Pulmonary artery endothelial cell (primary cell): ENCODE data around the gene KIFBP. TPM values are rescaled to one million over a fixed set of nuclear protein-coding genes. Genes with fewer than 3 reads are reported as not detected.
"Not testable (repeated sequence)": the region's sequence is repeated elsewhere in the genome, so short reads cannot be mapped to it uniquely, and the experiment has no call there.

ENCODE experiments used
- DNase-seq: peaks from one replicate; pipeline ENCODE4 v3.0.0-alpha.2; 2011; ENCODE audit warnings: low read depth, low spot score
- total RNA-seq: library from RNA; depleted of rRNA; stranded (reverse); fragments of >200 nt; gene quantifications from 2 replicates; pipeline ENCODE4 v1.2.3, GENCODE V29; 2014

KIFBP gene
- total RNA-seq, 1 donor from 2014 or later = 29.6 TPM

DNA sequence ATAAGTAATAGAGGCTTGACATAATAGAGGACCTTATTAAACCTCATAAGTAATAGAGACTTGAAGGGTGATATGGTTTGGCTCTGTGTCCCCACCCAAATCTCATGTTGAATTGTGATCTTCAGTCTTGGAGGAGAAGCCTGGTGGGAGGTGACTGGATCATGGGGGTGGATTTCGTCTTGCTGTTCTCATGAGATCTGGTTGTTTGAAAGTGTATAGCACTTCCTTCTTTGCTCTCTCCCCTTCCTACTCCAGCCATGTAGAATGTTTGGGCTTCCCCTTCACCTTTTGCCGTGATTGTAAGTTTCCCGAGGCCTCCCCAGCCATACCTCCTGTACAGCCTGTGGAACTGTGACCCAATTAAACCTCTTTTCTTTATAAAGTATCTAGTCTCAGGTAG is 8.6 kb downstream of the KIFBP start:
- no peak for DNase-seq

- DNase-seq = peak; percentile 30
These were observed 16.2 kb downstream of the KIFBP start for GRCh38 chr10:69004821-69005220.

GRCh38 chr10:69005704-69006485 is 17.3 kb downstream of the KIFBP start:
- DNase-seq = no peak

GRCh38 chr10:69007260-69007659 is 18.7 kb downstream of the KIFBP start:
- no peak for DNase-seq

DNA sequence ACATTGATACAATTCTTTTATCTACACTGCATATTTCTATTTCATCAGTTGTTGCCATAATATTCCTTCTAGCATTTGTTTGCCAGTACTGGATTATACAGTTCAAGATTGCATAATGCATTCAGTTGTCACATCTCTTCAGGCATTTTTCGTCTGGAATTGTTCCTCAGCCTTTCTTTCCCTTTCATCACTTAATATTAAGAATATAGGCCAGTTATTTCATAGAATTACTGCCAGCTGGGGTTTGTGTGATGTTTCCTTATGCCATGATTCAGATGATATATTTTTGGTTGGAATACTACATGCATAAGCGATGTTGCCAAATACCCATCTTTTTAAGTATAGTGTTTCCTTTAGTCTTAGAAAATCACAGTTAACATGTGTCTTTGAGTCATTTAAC is 20.8 kb downstream of the KIFBP start:
- DNase-seq = no peak

GRCh38 chr10:69010151-69010640 is 21.6 kb downstream of the KIFBP start:
- DNase-seq = no peak

DNA sequence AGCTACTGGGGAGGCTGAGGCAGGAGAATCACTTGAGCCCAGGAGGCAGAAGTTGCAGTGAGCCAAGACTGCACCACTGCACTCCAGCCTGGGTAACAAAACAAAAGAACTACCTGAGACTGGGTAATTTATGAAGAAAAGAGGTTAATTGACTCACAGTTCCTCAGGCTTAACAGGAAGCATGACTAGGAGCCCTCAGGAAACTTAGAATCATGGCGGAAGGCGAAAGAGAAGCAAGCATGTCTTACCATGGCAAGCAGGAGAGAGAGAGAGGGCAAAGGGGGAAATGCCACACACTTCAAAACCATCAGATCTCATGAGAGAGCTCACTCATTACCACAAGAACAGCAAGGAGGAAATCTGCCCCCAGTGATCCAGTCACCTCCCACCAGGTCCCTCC is 24.2 kb downstream of the KIFBP start:
- peak; percentile 55 for DNase-seq

DNA sequence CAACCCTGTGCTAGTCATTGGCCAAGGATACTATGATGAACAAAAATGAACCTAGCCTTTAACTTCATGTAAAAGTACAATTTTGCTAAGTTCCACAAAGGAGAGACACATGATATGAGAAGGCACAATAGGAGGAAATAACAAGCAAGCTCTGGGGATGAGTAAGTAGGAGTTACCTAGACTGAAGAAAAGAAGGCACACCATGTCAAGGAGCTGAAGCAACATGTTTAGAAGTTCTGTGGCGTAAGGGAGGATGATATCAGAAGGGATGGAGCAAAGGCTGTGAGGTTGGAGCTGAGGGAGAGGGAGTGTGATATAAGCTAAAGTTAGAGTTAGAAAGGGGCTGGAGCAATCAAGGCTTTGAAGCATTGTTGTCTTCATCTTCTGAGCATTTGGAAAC is 25.6 kb downstream of the KIFBP start:
- DNase-seq = peak; percentile 69

- no peak for DNase-seq
These were observed 30.0 kb downstream of the KIFBP start for GRCh38 chr10:69018613-69019012.

GRCh38 chr10:69022611-69023010 is 34.0 kb downstream of the KIFBP start:
- no peak for DNase-seq

GRCh38 chr10:69025370-69025896 is 36.8 kb downstream of the KIFBP start:
- no peak for DNase-seq

GRCh38 chr10:69033256-69033655 is 44.7 kb downstream of the KIFBP start:
- DNase-seq = no peak

DNA sequence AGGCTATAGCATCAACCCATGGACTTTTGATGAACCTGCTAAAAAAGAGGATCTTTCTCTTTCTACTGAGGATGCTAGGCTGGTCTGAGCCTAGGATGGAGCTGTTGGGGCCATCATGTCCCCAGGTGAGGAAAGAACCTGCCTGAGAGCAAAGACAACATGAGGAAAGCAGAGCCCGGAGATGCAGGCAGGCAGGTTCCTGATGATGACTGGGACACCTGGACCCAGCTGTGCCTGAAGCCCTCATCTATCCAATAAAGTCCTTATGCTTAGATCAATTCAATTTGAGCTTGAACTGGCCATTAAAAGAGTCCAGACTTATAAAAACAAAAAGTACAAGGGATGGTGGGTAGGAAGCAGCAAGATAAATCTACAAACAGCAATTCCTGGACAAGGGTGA is 48.9 kb downstream of the KIFBP start:
- no peak for DNase-seq

DNA sequence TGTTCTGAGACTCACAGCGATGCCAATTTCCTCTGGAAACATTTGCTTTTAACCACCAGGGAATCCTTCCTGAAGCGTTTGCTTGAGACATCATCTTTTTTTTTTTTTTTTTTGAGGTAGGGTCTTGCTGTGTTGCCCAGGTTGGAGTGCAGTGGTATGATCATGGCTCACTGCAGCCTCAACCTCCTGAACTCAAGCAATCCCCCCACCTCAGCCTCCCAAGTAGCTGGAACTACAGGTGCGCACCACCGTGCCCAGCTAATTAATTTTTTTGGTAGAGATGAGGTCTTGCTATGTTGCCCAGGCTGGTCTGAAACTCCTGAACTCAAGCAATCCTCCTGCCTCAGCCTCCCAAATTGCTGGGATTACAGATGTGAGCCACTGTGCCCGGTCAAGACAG is 52.3 kb downstream of the KIFBP start:
- not testable (repeated sequence) for DNase-seq

- DNase-seq = no peak
These were observed 53.8 kb downstream of the KIFBP start for GRCh38 chr10:69042417-69042816.

GRCh38 chr10:69042838-69043237 is 54.2 kb downstream of the KIFBP start:
- DNase-seq = no peak

- no peak for DNase-seq
These were observed 55.4 kb downstream of the KIFBP start for GRCh38 chr10:69043931-69044531.

DNA sequence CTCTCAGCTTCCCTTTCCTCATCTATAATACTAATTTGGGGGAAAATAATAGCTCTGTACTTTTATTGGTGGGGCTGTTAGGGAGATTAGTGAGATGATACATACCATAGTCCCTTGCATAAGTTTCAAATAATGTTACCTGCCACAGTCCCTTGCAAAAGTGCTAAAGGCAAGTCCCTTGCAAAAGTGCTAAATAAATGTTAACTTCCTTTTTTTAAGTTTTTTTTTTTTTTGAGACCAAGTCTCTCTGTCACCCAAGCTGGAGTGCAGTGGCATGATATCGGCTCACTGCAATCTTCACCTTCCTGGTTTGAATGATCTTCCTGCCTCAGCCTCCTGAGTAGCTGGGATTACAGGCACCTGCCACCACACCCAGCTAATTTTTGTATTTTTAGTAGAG is 55.9 kb downstream of the KIFBP start:
- no peak for DNase-seq

DNA sequence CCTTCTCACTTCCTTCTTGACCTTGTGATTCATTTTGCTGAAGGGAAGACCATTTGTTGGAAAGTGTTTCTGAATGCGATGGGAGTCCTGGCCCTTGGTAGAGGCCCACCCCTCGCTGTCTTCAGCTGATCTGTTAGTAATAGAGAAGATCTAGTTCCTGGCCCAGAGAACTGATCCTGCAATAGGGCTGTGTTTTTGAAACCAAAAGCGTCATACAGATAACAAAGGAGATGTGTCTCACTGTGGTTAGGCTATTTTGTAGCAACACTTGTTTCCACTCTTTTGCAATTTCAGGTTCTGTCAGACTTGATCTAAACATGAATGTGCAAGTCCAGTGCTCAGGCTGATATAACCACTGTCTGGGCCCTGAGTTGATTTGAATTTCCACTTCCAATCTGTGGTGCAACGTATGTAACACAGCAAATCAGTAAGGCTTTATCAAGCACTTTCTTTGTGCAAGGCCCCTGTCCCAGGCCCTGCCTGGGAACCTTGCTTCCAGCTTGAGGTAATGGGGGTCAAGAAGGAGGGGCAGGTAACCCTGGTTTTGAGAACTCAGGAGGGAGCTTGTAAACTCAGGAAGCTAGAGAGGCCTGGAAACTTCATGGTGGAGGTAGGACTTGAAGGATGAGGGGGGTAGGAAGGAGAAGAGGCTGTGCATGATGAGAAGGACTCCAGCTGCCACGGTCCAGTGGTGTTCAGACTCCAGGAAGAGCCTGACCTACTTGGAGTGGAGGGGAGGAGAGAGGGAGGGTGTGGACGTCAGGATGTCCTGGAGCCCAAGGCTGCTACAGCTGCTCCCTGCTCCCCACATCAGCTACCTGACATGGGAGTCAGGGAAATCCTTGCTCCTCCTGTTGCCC is 57.1 kb downstream of the KIFBP start:
- DNase-seq = no peak

DNA sequence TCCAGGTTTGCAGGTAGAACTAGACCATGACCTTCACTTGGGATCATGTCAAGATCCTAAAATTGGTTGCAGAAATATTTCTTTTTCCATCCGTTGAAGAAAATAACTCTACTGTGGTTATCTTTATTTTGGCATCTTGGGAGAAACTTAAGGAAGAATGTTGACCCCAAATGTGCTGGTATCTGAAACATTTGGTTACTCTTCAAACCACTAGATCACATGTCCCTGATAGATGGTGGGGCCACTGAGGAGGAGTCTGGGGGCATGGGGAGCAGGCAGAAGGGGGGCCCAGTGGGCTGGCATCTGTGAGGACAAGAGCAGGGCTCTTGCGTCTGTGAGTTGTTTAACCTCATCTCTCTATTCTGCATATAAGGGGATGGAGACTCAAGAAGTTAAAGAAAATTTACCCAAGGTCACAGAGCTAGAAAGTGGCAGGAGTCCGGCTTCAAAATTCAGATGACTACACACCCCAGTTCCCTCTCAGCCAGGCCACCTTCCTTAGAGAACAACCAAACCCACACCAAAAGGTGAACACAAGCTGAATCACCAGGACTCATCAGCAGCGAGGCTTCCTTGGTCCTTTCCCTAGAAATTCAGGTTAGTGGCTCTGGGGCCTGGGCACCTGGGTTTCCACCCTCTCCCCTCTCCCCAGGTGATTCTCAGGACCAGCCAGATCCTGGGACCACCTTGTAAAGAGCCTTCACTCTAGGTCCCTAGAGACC is 58.7 kb downstream of the KIFBP start:
- no peak for DNase-seq

DNA sequence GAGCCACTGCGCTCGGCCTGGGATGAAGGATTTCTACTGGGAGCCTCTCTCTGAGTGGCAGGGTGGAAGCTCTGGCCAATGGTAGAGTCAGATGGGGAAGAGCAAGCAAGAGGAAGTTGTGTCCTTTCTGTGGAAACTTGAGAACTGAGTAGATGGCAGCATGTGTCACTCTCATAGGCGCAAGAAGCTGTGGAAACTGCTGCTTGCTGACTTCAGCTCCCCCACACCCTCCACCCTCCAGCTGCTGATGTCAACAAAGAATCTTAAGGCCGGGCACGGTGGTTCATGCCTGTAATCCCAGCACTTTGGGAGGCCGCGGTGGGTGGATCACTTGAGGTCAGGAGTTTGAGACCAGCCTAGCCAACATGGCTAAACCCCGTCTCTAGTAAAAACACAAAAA is 59.5 kb downstream of the KIFBP start:
- DNase-seq = no peak
